Lung (tissue), 12 donors: Measurements from ENCODE around the gene AK8. TPM values are rescaled to one million over a fixed set of nuclear protein-coding genes. Genes with fewer than 3 reads are reported as not detected.

Experiments
- ATAC-seq: fragments of 200-7000 bp; cut with Tn5 transposase; one replicate; pipeline ENCODE4 v1.9.1; 2020; ENCODE audit warnings: moderate number of reproducible peaks; ENCODE audit not compliant: insufficient read depth, low FRiP score
- DNase-seq, 3 donors: peaks; one replicate each; pipeline ENCODE4 v3.0.0-alpha.2; 2013 to 2017
- H3K27ac ChIP-seq, 2 donors: one replicate each; pipeline ENCODE4 v1.5.1; 2013; ENCODE audit warnings: mild to moderate bottlenecking in 2 of 2, moderate library complexity in 2 of 2, control low read depth in 1 of 2, inconsistent platforms in 1 of 2, low read depth in 1 of 2, low read length in 1 of 2
- H3K27me3 ChIP-seq, 3 donors: one replicate each; pipeline ENCODE4 v1.5.1; 2013; ENCODE audit warnings: low read length in 2 of 3; ENCODE audit not compliant: control insufficient read depth in 3 of 3, insufficient read depth in 3 of 3
- H3K36me3 ChIP-seq, 4 donors: one replicate each; pipeline ENCODE4 v1.5.1; 2013; ENCODE audit warnings: low read length in 4 of 4, mild to moderate bottlenecking in 1 of 4, moderate library complexity in 1 of 4; ENCODE audit not compliant: control insufficient read depth in 4 of 4, insufficient read depth in 4 of 4
- H3K4me1 ChIP-seq, 5 donors: one replicate each; pipeline ENCODE4 v1.5.1; 2013; ENCODE audit warnings: low read length in 5 of 5, mild to moderate bottlenecking in 2 of 5, moderate library complexity in 1 of 5; ENCODE audit not compliant: control insufficient read depth in 5 of 5, insufficient read depth in 5 of 5
- H3K4me3 ChIP-seq: one replicate; pipeline ENCODE4 v1.5.1; 2013; ENCODE audit warnings: mild to moderate bottlenecking, control low read depth, moderate library complexity
- H3K9ac ChIP-seq, 2 donors: one replicate each; pipeline ENCODE4 v1.5.1; 2013; ENCODE audit warnings: low read length in 2 of 2, control low read depth in 1 of 2; ENCODE audit not compliant: insufficient read depth in 1 of 2
- H3K9me3 ChIP-seq, 4 donors: one replicate each; pipeline ENCODE4 v1.5.1; 2013; ENCODE audit warnings: low read length in 3 of 4, mild to moderate bottlenecking in 1 of 4, moderate library complexity in 1 of 4; ENCODE audit not compliant: control insufficient read depth in 4 of 4, insufficient read depth in 3 of 4
- WGBS, 2 donors: extraction: QIAGEN DNeasy Blood & Tissue Kit; methylation state at CpG; one replicate each; pipeline ENCODE4 v1.1.7; 2013; 5-methylcytosine and 5-hydroxymethylcytosine counted together
- polyA plus RNA-seq, 2 donors: library from polyadenylated mRNA; stranded (reverse); fragments of 200-250 nt; gene quantifications; one replicate each; pipeline ENCODE4 v1.2.1, GENCODE V29; 2013
- total RNA-seq, 2 donors: library from RNA; depleted of rRNA in 1 of 2; stranded (reverse); fragments of >200 nt in 1 of 2; gene quantifications; one replicate each; pipeline ENCODE4 v1.2.1, GENCODE V29; 2014 to 2021
- TF ChIP-seq, protein P1 (sequence below): IDR thresholded peaks from 2 replicates; pipeline ENCODE4 v1.5.1; 2012; ENCODE audit warnings: mild to moderate bottlenecking; ENCODE audit errors: control extremely low read depth, extremely low read depth
- donor health status: control.
- donor health status: control.
- donor health status: Bipolar disorder and iron deficiency.
- donor health status: healthy.
- donor health status: DM: yes; HTN: yes; CAD: no.

Gene AK8
- total and polyA plus RNA-seq, 4 donors, result 1.9 to 10.6 (median 3.7) TPM

DNA sequence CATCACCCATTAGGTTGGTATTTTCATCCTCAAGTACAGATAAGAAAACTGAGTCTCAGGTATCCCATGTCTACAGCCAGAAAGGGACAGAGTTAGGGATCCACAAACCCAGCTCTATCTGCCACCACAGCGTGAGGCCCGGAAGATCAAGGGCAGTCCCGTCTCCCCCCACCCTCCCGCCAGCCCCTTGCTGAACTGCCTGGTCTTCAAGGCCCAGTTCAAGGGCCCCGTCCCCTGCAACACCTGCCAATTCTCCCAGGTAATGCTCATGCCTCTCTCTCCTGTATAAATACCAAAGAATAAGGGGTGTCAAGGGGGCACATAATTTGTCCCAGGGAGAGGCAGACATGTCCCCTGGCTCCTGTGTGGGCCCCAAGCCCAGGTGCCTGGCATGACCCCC lies 50.7 kb downstream of the AK8 start:
- DNase-seq (no peak), ATAC-seq (no peak)
- Histone ChIP-seq H3K4me1 (no peaks in the 10 kb centered on the region), H3K27ac (no peak overlapping the region), H3K9me3 (no peaks in the 10 kb centered on the region), H3K9ac (no peak overlapping the region), H3K27me3 (no peaks in the 10 kb centered on the region), H3K4me3 (no peak overlapping the region), H3K36me3 (no peaks in the 10 kb centered on the region)
- TF ChIP-seq, protein P1, sequence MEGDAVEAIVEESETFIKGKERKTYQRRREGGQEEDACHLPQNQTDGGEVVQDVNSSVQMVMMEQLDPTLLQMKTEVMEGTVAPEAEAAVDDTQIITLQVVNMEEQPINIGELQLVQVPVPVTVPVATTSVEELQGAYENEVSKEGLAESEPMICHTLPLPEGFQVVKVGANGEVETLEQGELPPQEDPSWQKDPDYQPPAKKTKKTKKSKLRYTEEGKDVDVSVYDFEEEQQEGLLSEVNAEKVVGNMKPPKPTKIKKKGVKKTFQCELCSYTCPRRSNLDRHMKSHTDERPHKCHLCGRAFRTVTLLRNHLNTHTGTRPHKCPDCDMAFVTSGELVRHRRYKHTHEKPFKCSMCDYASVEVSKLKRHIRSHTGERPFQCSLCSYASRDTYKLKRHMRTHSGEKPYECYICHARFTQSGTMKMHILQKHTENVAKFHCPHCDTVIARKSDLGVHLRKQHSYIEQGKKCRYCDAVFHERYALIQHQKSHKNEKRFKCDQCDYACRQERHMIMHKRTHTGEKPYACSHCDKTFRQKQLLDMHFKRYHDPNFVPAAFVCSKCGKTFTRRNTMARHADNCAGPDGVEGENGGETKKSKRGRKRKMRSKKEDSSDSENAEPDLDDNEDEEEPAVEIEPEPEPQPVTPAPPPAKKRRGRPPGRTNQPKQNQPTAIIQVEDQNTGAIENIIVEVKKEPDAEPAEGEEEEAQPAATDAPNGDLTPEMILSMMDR, result no peak
- 85 to 97% methylated on average over 5 of the region's 5 CpGs for WGBS, 2 donors

DNA sequence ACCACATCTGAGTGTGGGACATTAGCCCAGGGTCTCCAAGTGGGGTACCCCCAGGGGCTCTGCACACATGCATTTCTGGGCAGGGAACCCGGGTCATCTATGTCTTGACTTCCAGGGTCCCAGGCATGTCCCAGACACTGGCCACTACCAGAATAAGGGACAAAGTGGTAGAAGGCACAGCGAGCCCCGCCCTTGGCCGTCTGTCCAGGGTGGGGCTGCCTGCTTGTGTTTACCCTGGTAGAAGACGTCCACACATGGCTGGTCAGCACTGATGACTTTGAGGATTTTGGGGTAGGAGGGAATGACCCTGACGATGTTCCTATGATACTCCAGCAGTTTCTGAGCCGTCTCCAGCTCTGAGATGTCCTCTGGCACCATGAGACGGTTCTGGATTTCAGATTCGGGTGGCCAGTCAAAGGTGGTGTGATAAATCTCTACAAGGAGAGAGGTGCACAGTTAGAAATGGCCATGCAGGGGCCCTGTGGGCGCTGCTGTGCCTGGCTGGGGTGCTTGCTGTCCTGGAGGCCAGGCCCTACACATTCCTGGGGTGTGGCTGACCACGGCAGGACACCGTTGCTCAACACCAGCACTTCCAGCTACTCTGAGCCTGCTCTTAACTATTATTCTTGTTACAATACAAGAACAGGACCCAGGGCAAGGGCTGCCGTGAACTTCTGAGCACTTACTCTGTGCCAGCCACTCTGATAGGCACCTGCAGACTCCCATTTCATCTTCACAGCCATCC lies 51.3 kb downstream of the AK8 start:
- no peak overlapping the region for H3K4me3 ChIP-seq
- H3K9me3 ChIP-seq, result no peaks in the 10 kb centered on the region
- H3K27ac ChIP-seq, result no peak overlapping the region
- H3K4me1 ChIP-seq, result no peaks in the 10 kb centered on the region
- TF ChIP-seq, protein P1, result no peak
- ATAC-seq (no peak), DNase-seq (no peak)
- H3K36me3 ChIP-seq, result no peaks in the 10 kb centered on the region
- no peak overlapping the region for H3K9ac ChIP-seq
- 72 to 82% methylated on average over 13 of the region's 13 CpGs for WGBS, 2 donors
- no peaks in the 10 kb centered on the region for H3K27me3 ChIP-seq

DNA sequence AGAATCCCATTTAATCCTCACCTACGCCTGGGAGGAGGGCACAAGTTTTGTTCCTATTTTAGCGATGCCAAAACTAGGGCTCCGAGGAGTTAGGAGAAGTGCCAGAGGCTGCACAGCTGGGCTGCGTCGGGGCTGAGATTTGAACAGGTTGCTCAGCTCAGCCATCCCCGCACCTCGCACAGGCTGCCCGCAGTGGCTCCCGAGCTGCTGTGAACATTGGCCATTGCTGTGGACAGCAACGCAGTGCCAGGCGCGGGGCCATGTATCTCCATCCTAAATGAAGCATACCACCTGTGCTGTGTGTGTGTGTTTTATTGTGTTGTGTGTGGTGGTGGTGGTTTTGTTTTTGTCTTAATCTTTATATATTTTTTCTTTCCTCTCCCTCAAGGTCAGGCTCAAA lies 52.0 kb downstream of the AK8 start:
- Histone ChIP-seq H3K4me1 (no peaks in the 10 kb centered on the region), H3K9me3 (no peaks in the 10 kb centered on the region), H3K9ac (no peak overlapping the region), H3K4me3 (no peak overlapping the region), H3K36me3 (no peaks in the 10 kb centered on the region), H3K27me3 (no peaks in the 10 kb centered on the region), H3K27ac (no peak overlapping the region)
- no peak for DNase-seq
- WGBS, 2 donors, result 89 to 93% methylated on average over 12 of the region's 12 CpGs
- ATAC-seq, result no peak
- TF ChIP-seq, protein P1, result no peak

DNA sequence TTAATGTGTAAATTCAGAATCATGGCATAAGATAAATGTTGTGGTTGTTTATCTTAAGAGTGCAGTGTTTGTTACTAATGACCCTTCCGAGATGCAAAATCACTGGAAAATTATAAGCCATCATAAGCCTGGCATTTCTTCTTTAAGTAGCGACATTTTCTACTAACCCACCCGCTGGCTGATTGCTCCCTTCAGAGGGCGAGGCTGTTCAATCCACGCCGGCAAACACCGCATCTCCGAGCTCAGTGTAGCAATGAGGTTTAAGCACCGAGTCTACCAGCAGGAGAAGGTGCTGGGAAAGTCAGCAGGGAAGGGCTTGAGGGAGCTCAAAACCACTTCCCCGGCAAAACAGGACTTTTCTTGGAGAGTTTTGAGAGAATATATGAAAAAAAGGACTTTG lies 52.7 kb downstream of the AK8 start:
- no peaks in the 10 kb centered on the region for H3K27me3 ChIP-seq
- H3K9ac ChIP-seq, result no peak overlapping the region
- H3K4me1 ChIP-seq, result no peaks in the 10 kb centered on the region
- ATAC-seq (no peak), DNase-seq (no peak)
- H3K4me3 ChIP-seq, result no peak overlapping the region
- H3K9me3 ChIP-seq, result no peaks in the 10 kb centered on the region
- 70 to 72% methylated on average over 10 of the region's 10 CpGs for WGBS, 2 donors
- TF ChIP-seq, protein P1, result no peak
- H3K27ac ChIP-seq, result no peak overlapping the region
- H3K36me3 ChIP-seq, result no peaks in the 10 kb centered on the region
